AG04450 (cell line): ENCODE data around the gene PLAGL1. TPM values are rescaled to one million over a fixed set of nuclear protein-coding genes. Genes with fewer than 3 reads are reported as not detected.

Experiments
- CTCF ChIA-PET: fragments of 300-600, 350-600 bp; formaldehyde crosslinking; extraction: SDS; loops from one replicate; lab custom pipeline; 2022; ENCODE audit warnings: antibody characterized with exemption, inconsistent platforms; lab: Charles Lee
- POLR2A ChIA-PET: fragments of 350-600 bp; formaldehyde crosslinking; extraction: SDS; loops from one replicate; lab custom pipeline; 2021; ENCODE audit warnings: antibody characterized with exemption, inconsistent platforms; lab: Yijun Ruan, JAX
- DNase-seq: peaks from one replicate; pipeline ENCODE4 v3.0.0-alpha.2; 2011; ENCODE audit warnings: low read depth, low spot score
- H3K27ac ChIP-seq: one replicate; pipeline ENCODE4 v1.5.1; 2012; ENCODE audit warnings: low read depth, low read length, control low read depth
- H3K27me3 ChIP-seq: one replicate; pipeline ENCODE4 v1.6.0; 2012; ENCODE audit warnings: low read length; ENCODE audit not compliant: control insufficient read depth, insufficient read depth
- H3K4me3 ChIP-seq: 2 replicates; pipeline ENCODE4 v1.5.1; 2011; ENCODE audit warnings: mild to moderate bottlenecking, low read depth, low read length, control low read depth
- H3K9me3 ChIP-seq: 2 replicates; pipeline ENCODE4 v1.5.1; 2012; ENCODE audit warnings: low read length; ENCODE audit not compliant: control insufficient read depth, insufficient read depth
- polyA plus RNA-seq: library from polyadenylated mRNA; depleted of rRNA; stranded (reverse); fragments of >200 nt; gene quantifications from 2 replicates; pipeline ENCODE4 v1.2.3, GENCODE V29; 2011
- TF ChIP-seq, protein P1 (sequence below): IDR thresholded peaks from 2 replicates; pipeline ENCODE4 v1.5.1; 2011; ENCODE audit warnings: low read depth, low read length, control low read depth, inconsistent platforms

PLAGL1 gene
- polyA plus RNA-seq, 1 experiment = 31.6 TPM

- Histone ChIP-seq H3K27me3 (no peaks in the 10 kb centered on the region), H3K27ac (no peak overlapping the region), H3K4me3 (no peak overlapping the region), H3K9me3 (peaks cover 3% of the 10 kb centered on the region)
- TF ChIP-seq, protein P1, sequence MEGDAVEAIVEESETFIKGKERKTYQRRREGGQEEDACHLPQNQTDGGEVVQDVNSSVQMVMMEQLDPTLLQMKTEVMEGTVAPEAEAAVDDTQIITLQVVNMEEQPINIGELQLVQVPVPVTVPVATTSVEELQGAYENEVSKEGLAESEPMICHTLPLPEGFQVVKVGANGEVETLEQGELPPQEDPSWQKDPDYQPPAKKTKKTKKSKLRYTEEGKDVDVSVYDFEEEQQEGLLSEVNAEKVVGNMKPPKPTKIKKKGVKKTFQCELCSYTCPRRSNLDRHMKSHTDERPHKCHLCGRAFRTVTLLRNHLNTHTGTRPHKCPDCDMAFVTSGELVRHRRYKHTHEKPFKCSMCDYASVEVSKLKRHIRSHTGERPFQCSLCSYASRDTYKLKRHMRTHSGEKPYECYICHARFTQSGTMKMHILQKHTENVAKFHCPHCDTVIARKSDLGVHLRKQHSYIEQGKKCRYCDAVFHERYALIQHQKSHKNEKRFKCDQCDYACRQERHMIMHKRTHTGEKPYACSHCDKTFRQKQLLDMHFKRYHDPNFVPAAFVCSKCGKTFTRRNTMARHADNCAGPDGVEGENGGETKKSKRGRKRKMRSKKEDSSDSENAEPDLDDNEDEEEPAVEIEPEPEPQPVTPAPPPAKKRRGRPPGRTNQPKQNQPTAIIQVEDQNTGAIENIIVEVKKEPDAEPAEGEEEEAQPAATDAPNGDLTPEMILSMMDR = no peak
- CTCF ChIA-PET = no interaction called here
- no peak for DNase-seq
- POLR2A ChIA-PET = no interaction called here
Observed at GRCh38 chr6:144035416-144035815, 27.4 kb upstream of the PLAGL1 start.

DNA sequence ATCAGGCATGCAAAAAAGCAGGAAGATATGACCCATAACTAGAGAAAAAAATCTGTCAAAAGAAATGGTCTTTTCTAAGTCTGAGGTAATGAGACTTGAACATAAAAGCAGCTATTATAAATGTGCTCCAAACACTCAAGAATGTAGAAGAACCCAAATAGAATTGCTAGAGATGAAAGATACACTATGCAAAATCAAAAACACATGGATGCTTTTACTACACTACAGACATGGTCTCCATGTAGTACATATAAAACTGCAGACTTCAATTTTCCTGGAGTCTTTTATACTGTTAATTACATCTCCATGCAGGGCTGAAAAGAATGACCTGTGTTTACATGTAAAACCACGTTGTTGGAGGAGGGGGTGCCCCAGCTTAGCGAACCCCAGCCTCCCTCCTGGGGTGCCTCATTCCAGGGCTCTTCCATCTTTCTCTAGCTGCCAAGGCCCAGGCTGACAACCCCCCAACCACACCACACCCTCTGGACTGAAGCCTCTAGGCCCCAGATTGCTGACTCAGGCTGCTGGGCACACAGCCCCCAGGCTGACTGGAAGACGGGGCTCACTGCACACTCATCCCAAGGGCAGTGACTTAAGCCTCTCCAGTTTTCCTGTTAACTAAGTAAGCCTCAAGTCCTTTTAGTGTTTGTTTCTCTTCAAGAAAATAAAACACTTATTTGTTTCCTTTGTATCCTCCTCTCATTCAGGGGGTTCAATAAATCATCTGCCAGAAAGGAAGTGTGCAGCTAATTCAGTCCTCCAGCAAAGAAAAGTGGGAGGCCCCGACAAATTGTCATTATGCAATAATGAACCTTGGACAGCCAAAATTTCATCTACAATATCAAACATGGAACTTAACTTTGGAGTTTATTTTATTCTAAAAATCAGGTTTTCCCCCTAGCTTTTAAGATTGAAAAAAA lies 26.0 kb upstream of the PLAGL1 start:
- CTCF ChIA-PET = interaction anchor here (1.7 kb wide), 1 partner anchor 21 kb away, joined by 4 read pairs; no protein-coding TSS in a partner anchor
- peak; percentile 16 for DNase-seq
- peaks cover 3% of the 10 kb centered on the region for H3K9me3 ChIP-seq
- no peak overlapping the region for H3K4me3 ChIP-seq
- TF ChIP-seq, protein P1 = no peak
- POLR2A ChIA-PET = no interaction called here
- no peaks in the 10 kb centered on the region for H3K27me3 ChIP-seq
- no peak overlapping the region for H3K27ac ChIP-seq

DNA sequence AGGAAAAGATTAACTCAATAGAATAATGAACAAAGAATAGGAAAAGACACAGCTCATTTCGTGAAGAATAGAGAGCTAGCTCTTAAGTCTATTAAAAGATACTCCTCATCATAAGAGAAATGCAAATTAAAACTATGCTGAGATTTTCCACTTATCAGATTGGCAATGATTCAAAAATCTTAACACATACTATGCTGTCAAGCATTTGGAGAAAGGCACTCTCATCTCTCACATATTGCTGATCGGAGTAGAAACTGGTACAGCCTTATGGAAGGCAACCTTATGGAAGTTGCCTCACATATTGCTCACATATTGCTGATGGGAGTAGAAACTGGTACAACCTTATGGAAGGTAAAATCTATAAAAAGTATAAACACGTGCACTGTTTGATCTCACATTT lies 21.4 kb upstream of the PLAGL1 start:
- Histone ChIP-seq H3K27me3 (peaks cover 3% of the 10 kb centered on the region), H3K4me3 (no peak overlapping the region), H3K9me3 (peaks cover 3% of the 10 kb centered on the region), H3K27ac (no peak overlapping the region)
- no peak for DNase-seq
- POLR2A ChIA-PET = no interaction called here
- CTCF ChIA-PET = interaction anchor here (2.3 kb wide), 1 partner anchor 16 kb away, joined by 6 read pairs; no protein-coding TSS in a partner anchor
- TF ChIP-seq, protein P1 = no peak

DNA sequence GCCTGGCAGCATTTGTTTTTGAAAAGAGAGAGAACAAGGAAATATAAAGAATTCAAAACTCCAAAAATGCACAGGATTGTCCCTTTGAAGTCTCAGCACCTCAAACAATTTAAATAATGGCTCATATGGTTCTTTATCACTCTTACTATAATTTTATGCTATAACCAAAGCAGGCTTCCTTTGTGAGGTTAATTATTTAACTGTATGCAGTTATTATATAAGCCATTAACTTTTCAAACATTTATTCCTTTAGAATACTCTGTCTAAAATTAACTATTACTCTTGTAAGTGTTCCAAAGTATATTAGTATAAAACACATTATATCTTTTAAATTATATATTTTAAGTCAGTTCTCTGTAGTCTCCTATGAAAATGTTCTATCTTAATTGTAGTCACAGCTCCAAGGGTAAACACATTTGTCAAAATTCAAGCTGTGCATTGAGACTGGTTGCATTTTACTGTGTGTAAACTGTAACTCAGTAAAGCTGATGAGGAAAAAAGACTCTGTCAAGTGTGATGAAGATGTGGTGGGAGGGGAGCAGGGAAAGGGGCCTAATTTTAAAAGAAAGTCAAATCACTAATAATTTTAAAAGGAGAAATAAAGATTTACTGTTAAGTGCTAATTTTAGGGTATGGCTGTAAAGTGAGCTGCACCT lies 20.0 kb upstream of the PLAGL1 start:
- Histone ChIP-seq H3K4me3 (no peak overlapping the region), H3K27me3 (peaks cover 3% of the 10 kb centered on the region), H3K9me3 (no peaks in the 10 kb centered on the region), H3K27ac (no peak overlapping the region)
- ChIA-PET CTCF (interaction anchor here (2.3 kb wide), 1 partner anchor 15 kb away, joined by 6 read pairs; no protein-coding TSS in a partner anchor), POLR2A (no interaction called here)
- DNase-seq = no peak
- TF ChIP-seq, protein P1 = no peak

DNA sequence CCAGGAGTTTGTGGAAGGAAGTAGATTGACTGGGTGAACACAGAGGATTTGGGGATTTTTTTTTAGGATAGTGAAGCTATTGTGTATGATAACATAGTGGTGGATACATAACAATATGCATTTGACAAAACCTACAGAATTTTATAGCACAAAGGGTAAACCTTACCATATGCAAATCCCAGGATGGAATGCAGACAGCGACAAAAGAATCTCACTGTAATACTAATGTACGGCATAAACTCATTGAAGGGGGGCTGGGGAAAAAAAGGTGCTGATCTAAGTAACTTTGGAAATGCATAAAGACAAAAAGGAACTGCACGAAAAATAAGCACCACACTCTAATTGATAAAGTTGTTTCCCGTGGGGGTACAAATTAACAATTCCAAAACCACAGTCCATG lies 15.2 kb upstream of the PLAGL1 start:
- ChIA-PET POLR2A (interaction anchor here (0.6 kb wide), 1 partner anchor 240 kb away, joined by 3 read pairs; no protein-coding TSS in a partner anchor), CTCF (interaction anchor here (1.2 kb wide), 1 partner anchor 10 kb away, joined by 5 read pairs; no protein-coding TSS in a partner anchor)
- Histone ChIP-seq H3K27ac (no peak overlapping the region), H3K9me3 (no peaks in the 10 kb centered on the region), H3K27me3 (peaks cover 11% of the 10 kb centered on the region), H3K4me3 (no peak overlapping the region)
- TF ChIP-seq, protein P1 = no peak
- DNase-seq = no peak
